GM21723 (cell line): ENCODE data around the gene MITD1.
"Not testable (repeated sequence)": the region's sequence is repeated elsewhere in the genome, so short reads cannot be mapped to it uniquely, and the experiment has no call there.

Source experiments
- ATAC-seq: cut with Tn5 transposase; IDR thresholded peaks from one replicate; pipeline ENCODE4 v1.9.1; 2021; ENCODE audit warnings: mild to moderate bottlenecking, moderate library complexity; ENCODE audit not compliant: unreplicated experiment

The MITD1 gene

GRCh38 chr2:99180755-99181623 is at the start of gene MITD1, which contains the start of gene MRPL30:
Gene MITD1 (minus strand): TSS chr2:99181058. CDS start chr2:99180981, 77 bp downstream.
Gene MRPL30 (plus strand): TSS chr2:99181184. CDS start chr2:99186204, 5,020 bp downstream.
- peak; percentile 91 for ATAC-seq

GRCh38 chr2:99217929-99218501 is 37.2 kb upstream of the MITD1 start:
- no peak for ATAC-seq

GRCh38 chr2:99216096-99216495 is 35.2 kb upstream of the MITD1 start:
- no peak for ATAC-seq

GRCh38 chr2:99205491-99205890 is 24.6 kb upstream of the MITD1 start:
- ATAC-seq, result no peak

- ATAC-seq, result no peak
These were observed 21.3 kb upstream of the MITD1 start for GRCh38 chr2:99201959-99202678.

GRCh38 chr2:99200076-99200800 is 19.4 kb upstream of the MITD1 start:
- no peak for ATAC-seq

- ATAC-seq, result no peak
These were observed 17.4 kb upstream of the MITD1 start for GRCh38 chr2:99198103-99198841.

- not testable (repeated sequence) for ATAC-seq
These were observed 11.5 kb upstream of the MITD1 start for GRCh38 chr2:99192364-99192763.

GRCh38 chr2:99190548-99190947 is 9.7 kb upstream of the MITD1 start:
- ATAC-seq, result no peak

- no peak for ATAC-seq
These were observed 7.5 kb upstream of the MITD1 start for GRCh38 chr2:99188357-99188756.

GRCh38 chr2:99187011-99187410 is 6.2 kb upstream of the MITD1 start:
- no peak for ATAC-seq

- no peak for ATAC-seq
These were observed 4.0 kb upstream of the MITD1 start for GRCh38 chr2:99184811-99185210.

- ATAC-seq, result no peak
These were observed 2.2 kb upstream of the MITD1 start for GRCh38 chr2:99183025-99183424.

GRCh38 chr2:99181624-99182000 is 754 bp upstream of the MITD1 start:
- no peak for ATAC-seq

GRCh38 chr2:99171377-99172140 is 9.3 kb downstream of the MITD1 start:
- ATAC-seq, result no peak

GRCh38 chr2:99169534-99169933 is 11.3 kb downstream of the MITD1 start:
- ATAC-seq, result no peak

GRCh38 chr2:99166218-99166617 is 14.6 kb downstream of the MITD1 start:
- no peak for ATAC-seq

GRCh38 chr2:99159594-99159993 is 21.3 kb downstream of the MITD1 start:
- ATAC-seq, result no peak

- no peak for ATAC-seq
These were observed 22.3 kb downstream of the MITD1 start for GRCh38 chr2:99158599-99158998.

- ATAC-seq, result no peak
These were observed 24.0 kb downstream of the MITD1 start for GRCh38 chr2:99156891-99157290.
